ENCODE data around the gene SYCP1.

DNA sequence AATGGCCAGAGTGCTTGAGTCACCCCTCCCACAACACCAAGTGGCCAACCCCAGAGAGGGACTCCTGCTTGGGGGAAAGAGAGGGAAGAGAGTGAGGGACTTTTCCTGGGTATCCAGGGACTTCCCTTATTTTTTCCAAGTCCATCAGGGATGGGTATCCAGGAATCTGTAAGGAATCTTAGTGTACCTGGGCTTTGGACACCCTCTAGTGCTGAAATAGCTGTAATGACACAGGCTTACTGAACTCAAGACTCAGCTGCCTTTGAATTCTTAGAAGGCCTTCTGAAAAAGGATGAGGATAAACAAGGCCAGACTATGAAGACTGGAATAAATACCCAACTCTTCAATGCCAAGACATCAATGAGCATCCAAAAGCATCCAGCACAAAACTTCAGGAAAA lies 187.0 kb downstream of the SYCP1 start:
- TF ChIP-seq ZNF280D (tag by site-specific recombination; IDR thresholded peaks at IDR 0.05) (no peak), ZNF549 (tag by site-specific recombination; IDR thresholded peaks at IDR 0.05) (no peak), ZNF138 (tag by site-specific recombination; IDR thresholded peaks at IDR 0.05; ENCODE audit: borderline replicate concordance) (no peak), KLF16 (tag by site-specific recombination; IDR thresholded peaks at IDR 0.05) (no peak), ZNF792 (tag by site-specific recombination; IDR thresholded peaks at IDR 0.05) (no peak), ZNF175 (tag by site-specific recombination; IDR thresholded peaks at IDR 0.05) (no peak)
- TF ChIP-seq, protein P1, sequence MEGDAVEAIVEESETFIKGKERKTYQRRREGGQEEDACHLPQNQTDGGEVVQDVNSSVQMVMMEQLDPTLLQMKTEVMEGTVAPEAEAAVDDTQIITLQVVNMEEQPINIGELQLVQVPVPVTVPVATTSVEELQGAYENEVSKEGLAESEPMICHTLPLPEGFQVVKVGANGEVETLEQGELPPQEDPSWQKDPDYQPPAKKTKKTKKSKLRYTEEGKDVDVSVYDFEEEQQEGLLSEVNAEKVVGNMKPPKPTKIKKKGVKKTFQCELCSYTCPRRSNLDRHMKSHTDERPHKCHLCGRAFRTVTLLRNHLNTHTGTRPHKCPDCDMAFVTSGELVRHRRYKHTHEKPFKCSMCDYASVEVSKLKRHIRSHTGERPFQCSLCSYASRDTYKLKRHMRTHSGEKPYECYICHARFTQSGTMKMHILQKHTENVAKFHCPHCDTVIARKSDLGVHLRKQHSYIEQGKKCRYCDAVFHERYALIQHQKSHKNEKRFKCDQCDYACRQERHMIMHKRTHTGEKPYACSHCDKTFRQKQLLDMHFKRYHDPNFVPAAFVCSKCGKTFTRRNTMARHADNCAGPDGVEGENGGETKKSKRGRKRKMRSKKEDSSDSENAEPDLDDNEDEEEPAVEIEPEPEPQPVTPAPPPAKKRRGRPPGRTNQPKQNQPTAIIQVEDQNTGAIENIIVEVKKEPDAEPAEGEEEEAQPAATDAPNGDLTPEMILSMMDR (tag by site-specific recombination; IDR thresholded peaks at IDR 0.05), result no peak
- TF ChIP-seq, protein P2, sequence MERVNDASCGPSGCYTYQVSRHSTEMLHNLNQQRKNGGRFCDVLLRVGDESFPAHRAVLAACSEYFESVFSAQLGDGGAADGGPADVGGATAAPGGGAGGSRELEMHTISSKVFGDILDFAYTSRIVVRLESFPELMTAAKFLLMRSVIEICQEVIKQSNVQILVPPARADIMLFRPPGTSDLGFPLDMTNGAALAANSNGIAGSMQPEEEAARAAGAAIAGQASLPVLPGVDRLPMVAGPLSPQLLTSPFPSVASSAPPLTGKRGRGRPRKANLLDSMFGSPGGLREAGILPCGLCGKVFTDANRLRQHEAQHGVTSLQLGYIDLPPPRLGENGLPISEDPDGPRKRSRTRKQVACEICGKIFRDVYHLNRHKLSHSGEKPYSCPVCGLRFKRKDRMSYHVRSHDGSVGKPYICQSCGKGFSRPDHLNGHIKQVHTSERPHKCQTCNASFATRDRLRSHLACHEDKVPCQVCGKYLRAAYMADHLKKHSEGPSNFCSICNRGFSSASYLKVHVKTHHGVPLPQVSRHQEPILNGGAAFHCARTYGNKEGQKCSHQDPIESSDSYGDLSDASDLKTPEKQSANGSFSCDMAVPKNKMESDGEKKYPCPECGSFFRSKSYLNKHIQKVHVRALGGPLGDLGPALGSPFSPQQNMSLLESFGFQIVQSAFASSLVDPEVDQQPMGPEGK (tag by site-specific recombination; IDR thresholded peaks at IDR 0.05), result no peak
